GM18517 (cell line): ENCODE data around the gene CRACR2B.

ENCODE experiments used
- ATAC-seq: cut with Tn5 transposase; IDR thresholded peaks from one replicate; pipeline ENCODE4 v1.9.1; 2021; ENCODE audit warnings: mild to moderate bottlenecking, moderate library complexity; ENCODE audit not compliant: unreplicated experiment

CRACR2B gene

DNA sequence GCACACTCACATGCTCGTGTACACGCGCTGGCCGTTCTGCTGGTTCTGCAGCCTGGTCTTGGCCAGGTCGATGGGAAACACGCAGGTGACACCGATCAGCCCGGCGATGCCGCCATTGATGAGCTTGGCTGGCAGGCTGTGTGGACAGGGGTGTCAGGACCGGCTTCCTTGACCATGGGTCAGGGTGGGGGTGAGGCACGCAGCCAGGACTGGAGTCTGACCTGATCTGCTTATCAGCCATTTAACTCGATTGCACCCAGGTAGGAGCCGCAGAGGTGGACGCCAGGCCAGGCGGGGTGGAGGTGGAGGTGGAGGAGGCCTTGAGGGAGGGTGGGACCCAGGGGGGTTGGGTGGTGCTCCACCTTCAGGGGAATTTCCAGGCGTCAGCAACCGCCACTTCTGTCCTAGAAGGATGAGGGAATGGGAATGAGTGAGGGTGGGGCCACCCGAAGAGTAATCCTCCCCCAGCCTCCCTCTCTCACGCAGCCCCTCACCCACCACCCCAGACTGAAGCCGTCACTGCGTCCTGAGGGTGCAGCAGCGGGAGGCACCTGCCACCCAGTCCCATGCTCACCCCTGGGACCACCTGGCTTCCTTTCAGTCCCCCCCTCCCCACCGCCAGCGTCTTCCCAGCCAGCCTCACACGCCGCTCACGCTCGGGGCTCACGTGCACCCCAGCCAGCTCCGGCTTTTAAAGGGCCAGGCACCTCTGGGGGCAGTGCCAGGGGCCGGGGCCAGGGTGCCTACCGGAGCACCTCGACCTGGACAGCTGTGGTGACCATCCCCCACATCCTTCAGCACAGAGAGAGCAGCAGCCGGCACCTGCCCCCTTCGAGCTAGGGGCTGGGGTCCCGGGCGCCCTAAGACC lies 32.7 kb upstream of the CRACR2B start:
- no peak for ATAC-seq

DNA sequence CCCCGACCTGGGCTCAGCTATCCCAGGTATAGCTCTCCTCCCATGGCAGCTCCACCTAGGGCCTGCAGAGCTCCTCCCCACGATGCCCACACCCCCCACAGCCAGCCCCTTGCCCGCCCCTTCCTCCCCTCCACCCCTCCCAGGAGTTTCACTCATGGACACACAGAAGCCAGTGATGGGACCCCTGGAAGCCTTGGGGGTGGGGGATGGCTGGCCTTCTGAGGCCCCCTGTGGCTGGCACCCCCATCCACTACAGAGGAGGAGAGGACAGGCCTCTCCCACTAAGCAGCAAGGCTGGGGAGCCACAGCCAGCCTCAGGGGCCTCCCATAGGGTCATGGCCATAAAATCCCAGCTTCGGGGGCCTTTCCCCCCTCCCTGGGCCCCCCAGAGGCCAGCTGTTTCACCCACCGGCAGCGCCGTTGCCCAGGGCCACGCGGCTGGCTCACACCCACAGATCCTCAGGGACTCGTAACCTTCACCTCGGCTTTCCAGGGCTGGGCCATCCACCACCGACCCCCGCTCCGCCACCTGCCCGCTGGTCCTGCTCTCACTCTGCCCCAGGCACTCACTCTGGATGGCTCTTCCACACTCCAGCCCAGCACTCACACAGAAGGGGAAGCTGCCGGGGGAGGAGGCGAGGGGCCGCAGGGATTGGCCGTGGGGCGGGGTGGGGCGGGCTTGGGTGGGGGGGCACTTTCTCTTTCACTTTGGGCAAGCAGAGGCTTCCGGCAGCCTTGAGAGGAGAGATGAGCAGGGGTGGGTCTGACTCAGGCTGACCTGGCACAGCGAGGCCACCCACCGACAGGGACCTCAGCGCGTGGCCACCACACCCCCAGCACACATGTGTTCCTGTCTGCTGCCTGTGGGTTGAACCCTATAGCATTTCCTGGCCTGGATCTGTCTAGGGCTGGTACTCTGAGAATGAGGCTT lies 31.8 kb upstream of the CRACR2B start:
- no peak for ATAC-seq

DNA sequence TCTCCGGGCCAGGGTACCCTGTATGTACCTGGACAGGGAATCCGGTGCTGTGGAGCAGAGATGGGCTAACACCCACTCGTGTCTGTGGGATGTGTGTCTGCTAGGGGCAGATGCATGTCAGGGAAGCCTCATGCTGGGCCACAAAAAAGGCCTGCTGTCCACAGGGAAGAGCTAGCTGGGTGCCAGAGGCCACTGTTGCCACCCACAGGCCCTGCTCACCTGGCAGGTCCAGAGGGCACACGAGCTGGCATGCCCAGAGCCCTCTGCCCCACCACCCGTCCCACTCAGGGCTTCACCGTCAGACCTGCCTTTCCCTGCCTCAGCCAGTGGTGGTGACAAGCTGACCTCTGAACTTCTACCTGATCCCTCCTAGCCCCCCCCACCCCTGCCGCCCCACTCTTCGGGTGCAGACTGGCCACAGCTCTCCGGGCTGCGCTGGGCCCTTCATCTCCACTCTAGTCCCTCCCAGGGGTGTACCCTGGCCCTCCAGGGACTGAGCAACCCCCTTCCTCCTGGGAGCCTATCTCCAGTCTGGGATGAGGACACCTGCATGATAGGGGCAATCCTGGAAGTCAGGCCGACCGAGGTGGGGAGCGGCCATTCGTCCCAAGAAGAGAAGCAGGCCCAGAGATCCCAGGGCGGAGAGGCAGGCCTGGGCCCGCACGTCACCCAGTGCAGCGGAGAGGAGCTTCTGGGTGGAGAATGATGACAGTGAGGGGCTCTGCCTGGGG lies 31.0 kb upstream of the CRACR2B start:
- ATAC-seq = no peak

DNA sequence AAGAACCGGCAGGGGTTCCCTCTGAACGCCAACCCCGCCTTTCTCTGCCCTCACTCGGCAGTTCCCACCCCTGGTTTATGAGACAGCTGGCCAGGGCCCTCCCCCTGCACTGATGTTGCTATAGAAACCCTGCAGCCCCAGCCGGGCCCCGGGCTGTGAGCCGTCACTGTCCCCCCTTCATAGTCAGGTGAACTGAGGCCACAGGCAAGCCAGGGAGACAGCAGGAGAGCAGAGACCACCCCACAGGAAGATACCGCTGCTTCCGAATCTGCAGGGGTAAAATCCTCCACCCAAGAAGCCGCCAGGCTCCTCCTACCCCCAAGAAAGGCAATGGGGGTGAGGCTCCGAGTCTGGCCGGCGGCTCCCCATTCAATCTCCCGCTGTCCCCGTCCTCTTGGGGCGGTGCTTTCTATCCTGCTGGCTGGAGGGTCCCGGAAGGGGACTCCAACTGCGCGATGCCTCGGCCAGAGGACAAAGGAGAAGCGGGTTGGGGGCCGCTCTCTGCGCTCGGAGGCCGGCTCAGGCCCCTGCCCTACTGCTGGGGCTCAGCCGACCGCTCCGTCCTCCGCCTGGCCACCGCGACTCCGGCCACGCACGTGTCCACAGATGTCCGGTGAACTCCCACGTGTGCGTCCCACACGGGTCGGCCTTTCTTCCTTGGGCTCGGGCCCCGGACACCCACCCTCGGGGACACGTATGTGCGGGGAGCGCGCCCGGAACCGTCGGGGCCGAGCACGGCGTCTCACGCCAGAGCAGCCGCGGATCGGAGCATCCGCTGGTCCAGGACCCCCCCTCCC lies 30.2 kb upstream of the CRACR2B start:
- ATAC-seq = peak; percentile 42

DNA sequence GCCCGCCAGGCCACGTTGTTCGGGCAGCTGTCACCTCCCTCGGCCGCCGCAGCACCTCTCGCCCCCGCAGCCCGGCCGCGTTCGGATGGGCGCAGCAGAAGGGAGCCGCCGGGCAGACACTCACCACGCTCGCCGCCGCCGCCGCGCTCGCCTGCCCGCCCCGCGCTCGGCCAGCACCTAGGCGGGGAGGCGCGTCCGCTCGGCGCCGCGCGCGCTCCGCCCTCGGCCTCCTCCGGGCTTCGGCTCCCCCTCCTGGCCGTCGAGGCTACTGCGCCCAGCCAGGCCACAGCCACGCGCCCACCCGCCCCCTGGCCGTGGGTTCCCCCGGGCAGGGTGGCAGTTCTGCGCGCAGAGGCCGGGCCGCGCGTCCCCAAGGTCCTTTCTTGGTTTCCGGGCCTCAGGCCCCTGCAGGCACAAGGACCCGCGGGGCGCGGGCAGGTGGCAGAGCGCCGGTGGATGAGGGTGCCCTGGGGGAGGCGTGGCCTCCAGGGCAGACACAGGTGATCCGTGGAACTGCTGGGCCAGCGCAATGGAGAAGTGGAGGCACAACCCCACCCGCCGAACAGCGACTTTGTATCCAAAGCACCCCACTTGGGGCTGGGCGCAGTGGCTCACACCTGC lies 29.5 kb upstream of the CRACR2B start, which contains the start of gene SLC25A22:
SLC25A22 (minus strand) TSS at position 189 of the 621 bp plus-strand sequence. CDS start 3,275 bp downstream, outside the sequence.
- peak; percentile 56 for ATAC-seq

DNA sequence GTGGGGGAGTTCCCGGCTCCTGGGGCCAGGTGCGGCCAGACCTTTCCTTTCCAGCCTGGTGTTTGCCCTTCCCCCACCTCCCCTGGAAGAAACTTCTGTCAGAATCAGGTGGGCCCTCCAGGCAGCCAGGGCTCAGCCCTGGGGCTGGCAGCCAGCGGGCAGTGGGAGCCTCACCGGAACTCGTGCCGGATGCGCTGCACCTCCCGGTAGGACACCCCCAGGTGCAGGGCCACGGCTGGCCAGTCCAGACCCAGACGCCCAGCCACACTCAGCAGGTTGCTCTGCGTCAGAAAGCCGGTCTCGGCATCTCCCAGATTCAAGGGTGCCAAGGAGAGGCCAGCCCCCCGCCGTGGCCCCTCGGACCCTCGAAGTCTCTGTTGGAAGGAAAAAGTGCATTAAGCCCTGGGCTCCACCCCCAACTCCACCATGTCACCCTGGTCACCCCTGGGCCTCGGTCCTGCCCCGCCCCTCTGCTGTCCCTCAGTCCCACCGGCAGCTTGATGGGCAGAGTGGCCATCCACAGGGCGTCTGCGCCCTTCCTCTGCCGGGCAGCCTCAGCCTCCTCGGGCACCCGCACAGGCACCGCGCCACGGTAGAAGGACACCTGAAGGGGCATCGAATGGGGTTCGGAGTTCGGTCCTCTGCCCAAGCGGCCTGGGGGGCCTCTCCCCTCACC lies 27.9 kb upstream of the CRACR2B start:
- no peak for ATAC-seq

DNA sequence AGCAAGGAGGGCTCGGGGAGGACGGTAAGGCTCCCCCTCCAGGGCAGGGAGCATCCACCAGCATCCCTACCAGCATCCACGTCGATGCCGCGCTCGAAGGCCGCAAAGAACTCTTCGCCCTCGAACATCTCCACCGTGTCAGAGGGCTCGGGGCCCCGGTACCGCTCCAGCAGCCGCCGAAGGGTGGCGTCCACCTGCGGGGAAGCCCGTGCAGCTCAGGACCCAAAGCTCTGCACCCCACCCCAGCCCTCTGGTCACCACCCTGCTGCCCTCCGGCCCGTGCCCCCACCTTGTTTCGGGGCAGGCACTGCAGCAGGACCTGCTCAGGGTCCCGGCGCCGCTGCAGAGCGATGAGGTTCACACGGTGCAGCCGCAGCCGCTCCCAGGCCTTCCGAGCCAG lies 27.2 kb upstream of the CRACR2B start:
- ATAC-seq = no peak

DNA sequence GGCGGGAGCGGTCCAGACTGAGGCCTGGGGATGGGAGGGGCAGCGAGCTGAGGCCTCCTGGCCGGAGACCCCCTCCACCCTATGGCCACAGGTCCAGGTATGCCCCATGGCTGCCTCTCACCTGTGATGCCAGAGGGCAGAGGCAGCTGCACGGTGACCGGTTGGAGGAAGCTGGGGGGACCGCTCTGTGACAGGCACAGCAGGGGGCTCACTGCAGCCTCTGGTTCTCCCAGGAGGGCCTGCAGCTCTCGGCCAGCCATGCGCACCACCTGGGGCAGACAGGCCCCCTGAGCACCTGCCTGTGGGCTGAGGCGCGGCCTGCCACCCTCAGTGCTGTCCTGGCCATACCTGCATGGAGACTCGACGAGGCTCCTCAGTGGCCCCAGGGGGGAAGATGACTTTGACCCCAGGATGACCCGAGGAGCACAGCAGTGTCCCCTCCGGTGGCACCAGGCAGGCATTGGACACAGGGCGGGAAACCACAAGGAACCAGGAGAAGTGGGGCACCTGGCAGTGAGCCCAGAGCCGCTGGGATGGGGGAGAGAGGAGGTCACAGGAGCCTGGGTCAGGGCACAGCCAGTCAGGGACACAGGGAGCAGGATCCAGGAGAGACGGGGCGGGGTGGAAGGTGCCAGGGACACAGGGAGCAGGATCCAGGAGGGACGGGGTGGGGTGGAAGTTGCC lies 26.5 kb upstream of the CRACR2B start:
- no peak for ATAC-seq

DNA sequence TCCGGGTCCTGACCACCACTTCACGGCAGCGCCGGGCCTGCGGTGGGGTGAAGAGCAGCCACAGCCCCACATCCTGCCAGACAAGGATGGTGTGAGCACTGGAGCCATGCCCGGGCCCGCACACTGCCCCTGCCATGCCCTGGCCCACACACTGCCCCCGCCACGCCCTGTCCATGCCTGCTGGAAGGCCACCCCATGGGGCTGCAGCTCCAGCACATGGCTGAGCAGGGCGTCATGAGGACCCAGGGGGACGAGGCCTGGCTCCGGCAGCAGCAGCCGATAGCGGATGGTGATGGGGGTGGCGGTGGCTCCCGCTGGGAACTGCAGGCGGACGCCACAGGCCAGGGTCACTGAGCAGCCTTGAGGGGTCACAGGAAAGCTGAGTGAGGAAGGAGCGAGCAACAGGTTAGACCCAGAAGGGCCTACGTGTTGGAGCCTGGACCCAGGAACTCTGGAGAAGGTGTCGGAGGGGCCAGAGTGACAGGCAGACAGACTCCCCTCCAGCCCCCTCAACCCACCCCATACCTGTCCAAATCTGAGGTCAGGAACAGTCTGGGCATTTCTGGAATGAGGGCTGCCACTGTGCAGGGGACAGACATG lies 25.6 kb upstream of the CRACR2B start:
- ATAC-seq = no peak

DNA sequence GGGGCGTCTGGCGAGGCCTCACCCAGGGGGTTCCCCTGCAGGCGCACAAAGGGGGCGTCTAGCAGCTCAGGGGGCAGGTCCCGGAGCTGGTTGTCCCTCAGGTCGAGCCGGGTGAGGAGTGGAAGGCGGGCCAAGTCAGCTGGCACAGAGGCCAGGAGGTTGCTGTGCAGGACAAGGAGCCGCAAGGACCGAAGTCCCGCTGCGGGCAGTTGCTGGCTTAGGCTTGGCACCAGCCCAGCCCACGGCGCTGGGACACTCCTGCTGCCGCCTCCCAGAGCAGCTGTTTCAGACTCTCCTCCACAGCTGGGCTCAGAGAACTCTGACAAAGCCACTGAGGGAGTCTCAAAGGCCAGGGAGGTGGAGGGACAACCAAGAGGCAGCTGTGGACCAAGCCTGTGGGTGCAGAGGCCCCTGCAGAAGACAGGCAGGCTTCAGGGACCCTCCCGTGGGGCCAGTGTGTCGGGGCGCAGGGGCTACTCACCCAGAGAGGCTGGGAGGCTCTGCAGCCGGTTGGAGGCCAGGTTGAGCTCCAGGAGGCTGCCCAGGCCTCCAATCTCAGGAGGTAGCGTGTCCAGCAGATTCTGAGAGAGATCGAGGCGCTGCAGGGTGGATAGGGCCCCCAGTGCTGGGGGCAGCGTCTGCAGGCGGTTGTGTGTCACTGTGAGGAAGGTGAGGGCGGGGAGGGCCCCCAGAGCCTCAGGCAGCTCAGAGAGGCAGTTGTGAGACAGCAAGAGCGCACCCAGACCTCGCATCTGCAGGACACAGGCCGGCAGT lies 24.8 kb upstream of the CRACR2B start:
- ATAC-seq = no peak

DNA sequence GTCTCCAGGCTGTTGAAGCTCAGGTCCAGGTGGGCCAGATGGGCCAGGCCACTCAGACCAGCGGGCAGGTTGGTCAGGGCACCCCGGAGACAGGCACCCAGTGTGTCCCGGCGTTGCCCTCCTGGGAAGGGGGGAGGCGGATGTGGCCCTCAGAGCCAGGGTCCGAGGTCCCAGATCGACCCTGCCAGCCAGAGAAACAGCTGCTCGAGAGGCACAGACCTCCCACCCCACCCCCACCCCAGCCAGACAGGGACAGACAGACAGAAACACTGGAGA lies 24.3 kb upstream of the CRACR2B start:
- no peak for ATAC-seq

DNA sequence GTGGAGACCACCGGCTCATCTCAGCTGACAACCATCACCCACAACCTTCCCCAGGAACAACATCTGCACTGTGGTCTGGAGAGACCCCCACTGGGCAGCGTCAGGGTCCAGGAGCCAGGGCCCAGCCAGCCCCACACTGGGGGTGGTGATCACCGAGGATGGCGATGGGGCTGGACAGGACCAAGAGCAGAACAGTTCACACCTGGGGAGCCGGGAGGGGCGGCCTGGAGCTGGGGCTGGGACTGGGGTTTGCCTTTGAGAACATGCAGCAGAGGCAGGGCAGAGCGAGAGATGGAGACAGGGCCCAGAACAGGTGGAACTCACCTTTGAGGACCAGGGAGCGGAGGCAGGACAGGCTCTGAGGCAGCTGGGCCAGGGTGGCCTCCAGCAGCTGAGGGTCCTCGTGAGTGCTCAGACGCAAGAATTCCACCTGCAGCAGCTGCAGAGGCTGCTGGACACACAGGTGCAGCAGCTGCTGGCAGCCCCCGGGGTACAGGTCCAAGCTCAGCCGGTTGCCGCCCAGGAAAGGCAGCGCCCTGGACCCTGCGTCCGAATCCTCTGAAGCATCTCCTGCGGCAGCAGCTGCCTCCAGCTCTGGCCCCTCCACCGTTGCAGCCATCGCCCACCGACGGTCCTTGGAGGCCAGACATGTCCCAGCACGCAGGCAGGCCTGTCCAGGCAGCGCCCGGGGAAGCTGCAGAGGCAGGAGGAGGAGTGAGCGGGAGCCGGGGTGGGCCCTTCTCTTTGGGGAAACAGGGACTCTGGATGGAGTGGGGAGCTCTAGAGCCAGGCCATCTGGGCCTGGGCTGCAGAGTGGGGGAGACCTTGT lies 23.7 kb upstream of the CRACR2B start:
- ATAC-seq = no peak

DNA sequence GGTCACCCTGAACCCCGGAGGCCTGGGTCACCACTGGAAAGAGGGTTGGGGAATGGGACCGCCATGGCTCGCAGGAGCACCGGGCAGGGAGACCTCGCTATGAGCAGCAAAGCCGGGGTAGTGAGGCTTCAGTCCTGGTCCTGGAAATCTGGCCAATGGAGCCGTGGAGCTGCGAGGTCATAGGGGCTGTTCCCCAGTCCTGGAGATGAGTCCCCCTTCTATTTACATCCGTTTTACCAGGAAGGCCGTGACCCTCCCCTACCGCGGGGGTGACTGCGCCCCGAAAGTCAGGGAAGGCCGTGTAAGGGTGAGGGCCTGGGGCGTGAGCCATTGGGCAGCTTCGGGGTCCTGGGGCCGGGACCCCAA lies 23.1 kb upstream of the CRACR2B start:
- no peak for ATAC-seq

DNA sequence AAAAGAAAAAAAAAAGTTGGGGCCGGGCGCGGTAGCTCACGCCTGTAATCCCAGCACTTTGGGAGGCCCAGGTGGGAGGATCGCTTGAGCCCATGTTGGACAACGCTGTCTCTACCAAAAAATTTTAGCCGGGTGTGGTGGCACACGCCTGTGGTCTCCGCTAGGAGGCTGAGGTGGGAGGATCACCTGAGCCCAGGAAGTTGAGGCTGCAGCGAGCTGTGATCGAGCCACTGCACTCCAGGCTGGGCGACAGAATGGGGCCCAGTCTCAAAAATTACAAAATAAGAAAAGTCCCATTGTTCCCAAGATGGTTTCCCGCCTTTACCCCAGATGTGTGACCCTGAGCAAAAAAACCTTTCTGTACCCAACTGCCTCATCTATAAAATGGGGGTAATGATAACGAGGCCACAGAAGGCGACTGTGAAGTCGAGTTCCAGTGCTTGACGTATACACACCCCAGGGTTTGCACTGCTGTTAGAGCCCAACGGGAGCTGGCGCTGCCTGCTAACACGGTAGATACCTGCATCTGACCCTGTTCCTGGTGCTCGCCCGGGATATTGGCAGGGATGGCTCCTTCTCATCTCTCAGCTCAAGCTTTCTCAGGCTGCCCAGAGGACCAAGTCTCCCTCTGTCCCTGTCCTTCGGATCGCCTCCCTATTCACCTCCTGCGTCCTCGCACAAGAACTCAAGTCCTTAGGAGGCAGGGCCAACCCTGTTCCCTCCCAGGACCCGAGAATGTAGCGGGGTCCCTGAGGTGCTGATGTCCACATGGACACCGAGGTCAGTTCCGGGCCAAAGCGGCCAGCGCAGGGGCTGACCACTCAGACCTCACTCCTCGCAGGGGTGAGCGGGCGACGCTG lies 19.1 kb upstream of the CRACR2B start:
- ATAC-seq = no peak

DNA sequence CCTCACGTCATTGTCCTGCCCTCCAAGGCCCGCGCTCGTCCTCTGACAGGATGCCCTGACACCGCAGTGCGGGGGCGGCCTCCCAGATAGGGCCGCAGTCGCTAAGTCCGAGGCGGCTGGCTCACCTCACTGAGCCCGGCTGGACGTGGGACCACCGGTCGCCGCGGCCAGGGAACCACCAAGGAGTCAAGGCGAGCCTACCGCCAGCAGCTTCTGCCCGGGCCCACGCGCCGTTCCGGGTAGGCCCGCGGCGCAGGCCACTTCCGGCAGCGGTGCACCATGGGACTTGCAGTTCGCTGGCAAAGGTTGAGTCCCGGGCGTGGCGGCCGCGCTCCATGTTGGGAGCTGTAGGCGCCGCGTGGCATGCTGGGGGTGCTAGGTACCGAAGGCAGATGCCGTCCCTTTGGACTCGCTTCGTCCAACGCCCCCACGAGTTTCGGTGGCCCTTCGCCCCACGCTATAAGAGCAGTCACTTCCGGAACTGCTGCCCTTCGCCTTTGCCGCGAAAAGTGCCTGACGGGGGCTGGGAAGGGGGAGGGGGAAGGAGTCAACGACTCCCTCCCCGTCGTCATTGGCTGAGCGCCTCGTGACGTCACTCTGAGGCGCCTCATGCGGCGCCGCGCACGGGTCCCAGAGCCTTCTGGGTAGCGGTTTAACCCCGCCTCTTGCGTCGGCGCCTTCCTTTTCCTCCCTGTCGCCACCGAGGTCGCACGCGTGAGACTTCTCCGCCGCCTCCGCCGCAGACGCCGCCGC lies 18.3 kb upstream of the CRACR2B start, which contains the start of gene RPLP2:
RPLP2 (plus strand) TSS at position 681 of the 753 bp plus-strand sequence. CDS start 268 bp downstream, outside the sequence.
- ATAC-seq = peak; percentile 75
